ENCODE data around the gene SLC4A1. TPM values are rescaled to one million over a fixed set of nuclear protein-coding genes. Genes with fewer than 3 reads are reported as not detected.

Gene SLC4A1
- total and polyA plus RNA-seq, 2 of the 13 experiments (the other 11 are each of a cell fraction or from before 2014, with no cell fraction given) = not detected

DNA sequence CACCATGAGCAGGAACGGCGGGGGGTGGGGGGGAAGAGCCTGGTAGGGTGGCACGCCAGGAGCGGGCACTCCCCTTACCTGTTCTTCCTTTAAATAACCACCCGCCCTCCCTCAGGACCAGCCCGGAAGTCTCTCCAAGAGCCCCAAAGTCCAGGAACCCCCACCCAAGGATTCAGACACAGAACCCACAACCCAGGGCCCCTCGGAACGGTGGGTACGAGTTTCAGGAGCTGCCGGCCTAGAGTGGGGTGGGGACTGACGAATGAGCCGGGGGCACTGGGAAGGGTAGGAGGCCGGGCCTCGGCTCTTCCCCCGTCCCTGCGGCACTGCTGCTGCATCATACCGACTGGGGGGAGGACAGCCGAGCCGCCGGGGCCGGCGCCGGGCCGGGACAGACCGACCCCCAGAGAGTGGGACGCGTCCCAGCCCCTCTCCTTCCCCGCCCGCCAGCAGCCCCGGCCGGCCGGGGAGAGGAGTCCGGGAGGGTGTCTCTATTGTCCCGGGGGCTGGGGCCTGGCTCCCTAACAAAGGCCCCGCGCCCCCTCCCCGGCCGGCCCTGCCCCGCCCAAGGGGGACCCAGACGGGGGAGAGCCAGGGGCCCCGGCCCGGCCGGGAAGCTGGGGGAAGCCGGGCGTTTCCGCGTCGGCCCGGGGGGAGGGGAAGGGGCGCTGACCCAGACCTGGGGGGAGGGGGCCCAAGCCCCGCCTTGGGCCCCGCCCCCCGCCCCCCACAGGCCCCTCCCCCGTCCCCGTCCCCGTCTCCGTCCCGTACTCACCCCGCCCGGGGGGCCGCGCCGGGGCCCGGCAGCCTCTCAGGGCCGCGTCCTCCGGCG is 69.0 kb downstream of the SLC4A1 start (continued):
- TF ChIP-seq, protein P1, sequence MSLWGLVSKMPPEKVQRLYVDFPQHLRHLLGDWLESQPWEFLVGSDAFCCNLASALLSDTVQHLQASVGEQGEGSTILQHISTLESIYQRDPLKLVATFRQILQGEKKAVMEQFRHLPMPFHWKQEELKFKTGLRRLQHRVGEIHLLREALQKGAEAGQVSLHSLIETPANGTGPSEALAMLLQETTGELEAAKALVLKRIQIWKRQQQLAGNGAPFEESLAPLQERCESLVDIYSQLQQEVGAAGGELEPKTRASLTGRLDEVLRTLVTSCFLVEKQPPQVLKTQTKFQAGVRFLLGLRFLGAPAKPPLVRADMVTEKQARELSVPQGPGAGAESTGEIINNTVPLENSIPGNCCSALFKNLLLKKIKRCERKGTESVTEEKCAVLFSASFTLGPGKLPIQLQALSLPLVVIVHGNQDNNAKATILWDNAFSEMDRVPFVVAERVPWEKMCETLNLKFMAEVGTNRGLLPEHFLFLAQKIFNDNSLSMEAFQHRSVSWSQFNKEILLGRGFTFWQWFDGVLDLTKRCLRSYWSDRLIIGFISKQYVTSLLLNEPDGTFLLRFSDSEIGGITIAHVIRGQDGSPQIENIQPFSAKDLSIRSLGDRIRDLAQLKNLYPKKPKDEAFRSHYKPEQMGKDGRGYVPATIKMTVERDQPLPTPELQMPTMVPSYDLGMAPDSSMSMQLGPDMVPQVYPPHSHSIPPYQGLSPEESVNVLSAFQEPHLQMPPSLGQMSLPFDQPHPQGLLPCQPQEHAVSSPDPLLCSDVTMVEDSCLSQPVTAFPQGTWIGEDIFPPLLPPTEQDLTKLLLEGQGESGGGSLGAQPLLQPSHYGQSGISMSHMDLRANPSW (CRISPR knock-in tag; IDR thresholded peaks at IDR 0.05; ENCODE audit: borderline replicate concordance) = no peak
- TF ChIP-seq IRX3 (CRISPR knock-in tag; IDR thresholded peaks at IDR 0.05; ENCODE audit: borderline replicate concordance, low read depth) (no peak), NFYC (CRISPR knock-in tag; IDR thresholded peaks at IDR 0.05) (no peak), NFATC3 (CRISPR knock-in tag; IDR thresholded peaks at IDR 0.05) (no peak), ZNF263 (CRISPR knock-in tag; IDR thresholded peaks at IDR 0.05) (0 out of 2 replicates have a peak, but pooled peaks have one; percentile 7), ZNF44 (CRISPR knock-in tag; IDR thresholded peaks at IDR 0.05) (no peak), ARNT2 (CRISPR knock-in tag; IDR thresholded peaks at IDR 0.05; ENCODE audit: low read depth) (no peak; the same call in 1 of the 2 replicates), KMT2A (CRISPR knock-in tag; IDR thresholded peaks at IDR 0.05) (no peak), RBM39 (IDR thresholded peaks at IDR 0.05; ENCODE audit: low read depth, low read length, poor library complexity, severe bottlenecking) (no peak), ZNF282 (IDR thresholded peaks at IDR 0.05; ENCODE audit: partially characterized antibody) (no peak)
- TF ChIP-seq, protein P2, sequence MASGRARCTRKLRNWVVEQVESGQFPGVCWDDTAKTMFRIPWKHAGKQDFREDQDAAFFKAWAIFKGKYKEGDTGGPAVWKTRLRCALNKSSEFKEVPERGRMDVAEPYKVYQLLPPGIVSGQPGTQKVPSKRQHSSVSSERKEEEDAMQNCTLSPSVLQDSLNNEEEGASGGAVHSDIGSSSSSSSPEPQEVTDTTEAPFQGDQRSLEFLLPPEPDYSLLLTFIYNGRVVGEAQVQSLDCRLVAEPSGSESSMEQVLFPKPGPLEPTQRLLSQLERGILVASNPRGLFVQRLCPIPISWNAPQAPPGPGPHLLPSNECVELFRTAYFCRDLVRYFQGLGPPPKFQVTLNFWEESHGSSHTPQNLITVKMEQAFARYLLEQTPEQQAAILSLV (CRISPR knock-in tag; IDR thresholded peaks at IDR 0.05; ENCODE audit: borderline replicate concordance) = no peak; the same call in 1 of the 2 replicates
- TF ChIP-seq, protein P3, sequence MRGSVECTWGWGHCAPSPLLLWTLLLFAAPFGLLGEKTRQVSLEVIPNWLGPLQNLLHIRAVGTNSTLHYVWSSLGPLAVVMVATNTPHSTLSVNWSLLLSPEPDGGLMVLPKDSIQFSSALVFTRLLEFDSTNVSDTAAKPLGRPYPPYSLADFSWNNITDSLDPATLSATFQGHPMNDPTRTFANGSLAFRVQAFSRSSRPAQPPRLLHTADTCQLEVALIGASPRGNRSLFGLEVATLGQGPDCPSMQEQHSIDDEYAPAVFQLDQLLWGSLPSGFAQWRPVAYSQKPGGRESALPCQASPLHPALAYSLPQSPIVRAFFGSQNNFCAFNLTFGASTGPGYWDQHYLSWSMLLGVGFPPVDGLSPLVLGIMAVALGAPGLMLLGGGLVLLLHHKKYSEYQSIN (CRISPR knock-in tag; IDR thresholded peaks at IDR 0.05; ENCODE audit: borderline replicate concordance) = no peak
- TF ChIP-seq, protein P4, sequence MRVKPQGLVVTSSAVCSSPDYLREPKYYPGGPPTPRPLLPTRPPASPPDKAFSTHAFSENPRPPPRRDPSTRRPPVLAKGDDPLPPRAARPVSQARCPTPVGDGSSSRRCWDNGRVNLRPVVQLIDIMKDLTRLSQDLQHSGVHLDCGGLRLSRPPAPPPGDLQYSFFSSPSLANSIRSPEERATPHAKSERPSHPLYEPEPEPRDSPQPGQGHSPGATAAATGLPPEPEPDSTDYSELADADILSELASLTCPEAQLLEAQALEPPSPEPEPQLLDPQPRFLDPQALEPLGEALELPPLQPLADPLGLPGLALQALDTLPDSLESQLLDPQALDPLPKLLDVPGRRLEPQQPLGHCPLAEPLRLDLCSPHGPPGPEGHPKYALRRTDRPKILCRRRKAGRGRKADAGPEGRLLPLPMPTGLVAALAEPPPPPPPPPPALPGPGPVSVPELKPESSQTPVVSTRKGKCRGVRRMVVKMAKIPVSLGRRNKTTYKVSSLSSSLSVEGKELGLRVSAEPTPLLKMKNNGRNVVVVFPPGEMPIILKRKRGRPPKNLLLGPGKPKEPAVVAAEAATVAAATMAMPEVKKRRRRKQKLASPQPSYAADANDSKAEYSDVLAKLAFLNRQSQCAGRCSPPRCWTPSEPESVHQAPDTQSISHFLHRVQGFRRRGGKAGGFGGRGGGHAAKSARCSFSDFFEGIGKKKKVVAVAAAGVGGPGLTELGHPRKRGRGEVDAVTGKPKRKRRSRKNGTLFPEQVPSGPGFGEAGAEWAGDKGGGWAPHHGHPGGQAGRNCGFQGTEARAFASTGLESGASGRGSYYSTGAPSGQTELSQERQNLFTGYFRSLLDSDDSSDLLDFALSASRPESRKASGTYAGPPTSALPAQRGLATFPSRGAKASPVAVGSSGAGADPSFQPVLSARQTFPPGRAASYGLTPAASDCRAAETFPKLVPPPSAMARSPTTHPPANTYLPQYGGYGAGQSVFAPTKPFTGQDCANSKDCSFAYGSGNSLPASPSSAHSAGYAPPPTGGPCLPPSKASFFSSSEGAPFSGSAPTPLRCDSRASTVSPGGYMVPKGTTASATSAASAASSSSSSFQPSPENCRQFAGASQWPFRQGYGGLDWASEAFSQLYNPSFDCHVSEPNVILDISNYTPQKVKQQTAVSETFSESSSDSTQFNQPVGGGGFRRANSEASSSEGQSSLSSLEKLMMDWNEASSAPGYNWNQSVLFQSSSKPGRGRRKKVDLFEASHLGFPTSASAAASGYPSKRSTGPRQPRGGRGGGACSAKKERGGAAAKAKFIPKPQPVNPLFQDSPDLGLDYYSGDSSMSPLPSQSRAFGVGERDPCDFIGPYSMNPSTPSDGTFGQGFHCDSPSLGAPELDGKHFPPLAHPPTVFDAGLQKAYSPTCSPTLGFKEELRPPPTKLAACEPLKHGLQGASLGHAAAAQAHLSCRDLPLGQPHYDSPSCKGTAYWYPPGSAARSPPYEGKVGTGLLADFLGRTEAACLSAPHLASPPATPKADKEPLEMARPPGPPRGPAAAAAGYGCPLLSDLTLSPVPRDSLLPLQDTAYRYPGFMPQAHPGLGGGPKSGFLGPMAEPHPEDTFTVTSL (CRISPR knock-in tag; IDR thresholded peaks at IDR 0.05; ENCODE audit: borderline replicate concordance) = no peak
- TF ChIP-seq, protein P5, sequence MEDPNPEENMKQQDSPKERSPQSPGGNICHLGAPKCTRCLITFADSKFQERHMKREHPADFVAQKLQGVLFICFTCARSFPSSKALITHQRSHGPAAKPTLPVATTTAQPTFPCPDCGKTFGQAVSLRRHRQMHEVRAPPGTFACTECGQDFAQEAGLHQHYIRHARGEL (CRISPR knock-in tag; IDR thresholded peaks at IDR 0.05) = no peak
